Lung (tissue), 12 donors: ENCODE results near the gene PCDHA1. TPM values are rescaled to one million over a fixed set of nuclear protein-coding genes. Genes with fewer than 3 reads are reported as not detected.
A peak's percentile ranks its signal among the peaks of the same experiment; 100 is the strongest.

Source experiments
- ATAC-seq: fragments of 200-7000 bp; cut with Tn5 transposase; one replicate; pipeline ENCODE4 v1.9.1; 2020; ENCODE audit warnings: moderate number of reproducible peaks; ENCODE audit not compliant: insufficient read depth, low FRiP score
- DNase-seq, 3 donors: peaks; one replicate each; pipeline ENCODE4 v3.0.0-alpha.2; 2013 to 2017
- H3K27ac ChIP-seq, 2 donors: one replicate each; pipeline ENCODE4 v1.5.1; 2013; ENCODE audit warnings: mild to moderate bottlenecking in 2 of 2, moderate library complexity in 2 of 2, control low read depth in 1 of 2, inconsistent platforms in 1 of 2, low read depth in 1 of 2, low read length in 1 of 2
- H3K27me3 ChIP-seq, 3 donors: one replicate each; pipeline ENCODE4 v1.5.1; 2013; ENCODE audit warnings: low read length in 2 of 3; ENCODE audit not compliant: control insufficient read depth in 3 of 3, insufficient read depth in 3 of 3
- H3K36me3 ChIP-seq, 4 donors: one replicate each; pipeline ENCODE4 v1.5.1; 2013; ENCODE audit warnings: low read length in 4 of 4, mild to moderate bottlenecking in 1 of 4, moderate library complexity in 1 of 4; ENCODE audit not compliant: control insufficient read depth in 4 of 4, insufficient read depth in 4 of 4
- H3K4me1 ChIP-seq, 5 donors: one replicate each; pipeline ENCODE4 v1.5.1; 2013; ENCODE audit warnings: low read length in 5 of 5, mild to moderate bottlenecking in 2 of 5, moderate library complexity in 1 of 5; ENCODE audit not compliant: control insufficient read depth in 5 of 5, insufficient read depth in 5 of 5
- H3K4me3 ChIP-seq: one replicate; pipeline ENCODE4 v1.5.1; 2013; ENCODE audit warnings: mild to moderate bottlenecking, control low read depth, moderate library complexity
- H3K9ac ChIP-seq, 2 donors: one replicate each; pipeline ENCODE4 v1.5.1; 2013; ENCODE audit warnings: low read length in 2 of 2, control low read depth in 1 of 2; ENCODE audit not compliant: insufficient read depth in 1 of 2
- H3K9me3 ChIP-seq, 4 donors: one replicate each; pipeline ENCODE4 v1.5.1; 2013; ENCODE audit warnings: low read length in 3 of 4, mild to moderate bottlenecking in 1 of 4, moderate library complexity in 1 of 4; ENCODE audit not compliant: control insufficient read depth in 4 of 4, insufficient read depth in 3 of 4
- WGBS, 2 donors: extraction: QIAGEN DNeasy Blood & Tissue Kit; methylation state at CpG; one replicate each; pipeline ENCODE4 v1.1.7; 2013; 5-methylcytosine and 5-hydroxymethylcytosine counted together
- polyA plus RNA-seq, 2 donors: library from polyadenylated mRNA; stranded (reverse); fragments of 200-250 nt; gene quantifications; one replicate each; pipeline ENCODE4 v1.2.1, GENCODE V29; 2013
- total RNA-seq, 2 donors: library from RNA; depleted of rRNA in 1 of 2; stranded (reverse); fragments of >200 nt in 1 of 2; gene quantifications; one replicate each; pipeline ENCODE4 v1.2.1, GENCODE V29; 2014 to 2021
- TF ChIP-seq, protein P1 (sequence below): IDR thresholded peaks from 2 replicates; pipeline ENCODE4 v1.5.1; 2012; ENCODE audit warnings: mild to moderate bottlenecking; ENCODE audit errors: control extremely low read depth, extremely low read depth
- donor health status: control.
- donor health status: control.
- donor health status: Bipolar disorder and iron deficiency.
- donor health status: healthy.
- donor health status: DM: yes; HTN: yes; CAD: no.

The PCDHA1 gene
- total and polyA plus RNA-seq, 4 donors: 0.02 to 0.30 TPM; not detected in 2

DNA sequence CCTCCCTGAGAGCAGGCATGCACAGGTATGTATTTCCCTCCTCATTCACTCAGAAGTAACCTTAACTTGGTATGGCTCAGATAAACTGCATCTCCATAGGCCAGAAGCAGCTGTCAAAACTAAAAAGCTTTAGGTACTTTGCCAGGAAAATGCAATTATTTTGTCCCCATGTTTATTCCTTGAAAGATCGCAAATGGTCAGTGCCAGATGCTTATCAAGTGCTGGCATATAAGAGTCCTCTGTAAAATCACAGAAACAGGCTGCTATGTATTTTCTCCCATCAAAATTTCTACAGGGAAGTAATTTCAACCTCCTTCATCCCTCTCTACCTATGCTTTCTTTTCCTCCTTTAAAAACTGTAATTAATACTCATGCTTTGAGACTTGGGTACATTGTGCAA, 193.0 kb downstream of the PCDHA1 start:
- peaks cover 0 to 2% (median 0%) of the 10 kb centered on the region in 4 donors for H3K36me3 ChIP-seq
- peaks cover 0 to 30% (median 0%) of the 10 kb centered on the region in 5 donors for H3K4me1 ChIP-seq
- no peak overlapping the region for H3K27ac ChIP-seq
- ATAC-seq (no peak), DNase-seq (peak in 2 of 3 donors; percentile 46 to 52)
- no peaks in the 10 kb centered on the region for H3K27me3 ChIP-seq
- no peak overlapping the region for H3K9ac ChIP-seq
- H3K9me3 ChIP-seq: no peaks in the 10 kb centered on the region
- no peak overlapping the region for H3K4me3 ChIP-seq
- TF ChIP-seq, protein P1, sequence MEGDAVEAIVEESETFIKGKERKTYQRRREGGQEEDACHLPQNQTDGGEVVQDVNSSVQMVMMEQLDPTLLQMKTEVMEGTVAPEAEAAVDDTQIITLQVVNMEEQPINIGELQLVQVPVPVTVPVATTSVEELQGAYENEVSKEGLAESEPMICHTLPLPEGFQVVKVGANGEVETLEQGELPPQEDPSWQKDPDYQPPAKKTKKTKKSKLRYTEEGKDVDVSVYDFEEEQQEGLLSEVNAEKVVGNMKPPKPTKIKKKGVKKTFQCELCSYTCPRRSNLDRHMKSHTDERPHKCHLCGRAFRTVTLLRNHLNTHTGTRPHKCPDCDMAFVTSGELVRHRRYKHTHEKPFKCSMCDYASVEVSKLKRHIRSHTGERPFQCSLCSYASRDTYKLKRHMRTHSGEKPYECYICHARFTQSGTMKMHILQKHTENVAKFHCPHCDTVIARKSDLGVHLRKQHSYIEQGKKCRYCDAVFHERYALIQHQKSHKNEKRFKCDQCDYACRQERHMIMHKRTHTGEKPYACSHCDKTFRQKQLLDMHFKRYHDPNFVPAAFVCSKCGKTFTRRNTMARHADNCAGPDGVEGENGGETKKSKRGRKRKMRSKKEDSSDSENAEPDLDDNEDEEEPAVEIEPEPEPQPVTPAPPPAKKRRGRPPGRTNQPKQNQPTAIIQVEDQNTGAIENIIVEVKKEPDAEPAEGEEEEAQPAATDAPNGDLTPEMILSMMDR: no peak
- 88% methylated on average over 1 of the region's 1 CpG for WGBS, 2 donors

DNA sequence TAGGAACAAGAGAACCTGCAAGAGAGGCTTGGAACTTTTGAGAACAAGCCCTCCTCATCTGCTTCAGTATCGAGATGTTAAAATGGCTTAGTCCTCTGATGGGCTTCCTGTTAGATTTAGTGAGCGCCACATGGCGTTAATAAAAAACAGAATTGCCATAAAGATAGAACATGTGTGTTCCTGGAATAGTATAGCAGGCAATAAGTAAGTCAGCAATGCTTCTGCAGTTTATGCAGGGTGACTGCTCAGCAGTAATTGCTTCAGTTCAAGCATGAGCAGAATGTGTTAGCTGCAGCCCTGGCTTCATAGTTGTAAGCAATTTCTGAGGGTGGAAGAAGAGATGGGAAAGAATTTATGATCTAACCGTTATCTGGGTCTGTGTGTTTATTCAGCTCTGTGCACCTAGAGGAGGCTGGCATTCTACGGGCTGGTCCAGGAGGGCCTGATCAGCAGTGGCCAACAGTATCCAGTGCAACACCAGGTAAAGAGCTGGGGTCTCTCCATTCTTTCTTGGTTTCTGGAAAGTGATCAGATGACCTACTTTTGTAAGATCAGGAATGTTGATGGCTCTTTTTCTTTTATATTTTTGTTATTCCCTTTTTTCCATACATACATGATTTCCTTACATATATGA, 196.3 kb downstream of the PCDHA1 start:
- Histone ChIP-seq H3K9ac (no peak overlapping the region), H3K4me1 (peaks cover 0 to 27% (median 0%) of the 10 kb centered on the region in 5 donors), H3K36me3 (peaks cover 0 to 2% (median 0%) of the 10 kb centered on the region in 4 donors), H3K27me3 (no peaks in the 10 kb centered on the region), H3K27ac (no peak overlapping the region), H3K9me3 (no peaks in the 10 kb centered on the region), H3K4me3 (no peak overlapping the region)
- 88 to 92% methylated on average over 5 of the region's 5 CpGs for WGBS, 2 donors
- TF ChIP-seq, protein P1: no peak
- DNase-seq: no peak
- ATAC-seq: no peak

DNA sequence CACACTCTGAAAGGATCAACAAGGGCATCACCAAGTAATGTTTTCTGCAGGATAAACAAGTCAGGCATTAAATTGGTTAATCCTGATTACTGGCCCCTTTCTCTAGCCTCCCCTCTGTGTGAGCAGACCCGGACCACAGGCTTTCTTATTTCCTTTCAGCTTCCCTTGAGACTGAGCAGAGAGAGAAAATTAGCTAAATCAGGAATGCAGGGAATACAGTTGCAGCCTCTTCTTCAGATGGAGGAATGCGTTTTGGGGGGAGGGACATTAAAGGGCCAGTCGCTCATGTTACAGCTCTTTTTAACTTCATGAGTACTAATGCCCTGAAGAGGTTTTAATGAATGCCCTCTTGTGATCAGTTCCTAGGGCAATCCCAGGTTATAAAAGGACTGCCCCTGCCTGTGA, 200.2 kb downstream of the PCDHA1 start:
- WGBS, 2 donors: 22 to 24% methylated on average over 3 of the region's 3 CpGs

More for the DNA sequence above, 200.2 kb downstream of the PCDHA1 start:
- Histone ChIP-seq H3K36me3 (peaks cover 0 to 2% (median 0%) of the 10 kb centered on the region in 4 donors), H3K9ac (no peak overlapping the region), H3K27ac (no peak overlapping the region), H3K27me3 (no peaks in the 10 kb centered on the region), H3K4me1 (peaks cover 0 to 5% (median 0%) of the 10 kb centered on the region in 5 donors), H3K4me3 (no peak overlapping the region), H3K9me3 (no peaks in the 10 kb centered on the region)
- TF ChIP-seq, protein P1: no peak
- peak in 1 of 3 donors; percentile 32 for DNase-seq
- no peak for ATAC-seq
